K562 (cell line): ENCODE data around the gene FSTL4. TPM values are rescaled to one million over a fixed set of nuclear protein-coding genes. Genes with fewer than 3 reads are reported as not detected.

Experiments used
- ATAC-seq: fragments of 200-7000 bp; cut with Tn5 transposase; 3 replicates; pipeline ENCODE4 v1.9.1; 2020; ENCODE audit warnings: moderate library complexity
- BruUV-seq: library from RNA; stranded (reverse); fragments of 400-500 nt; replicated peaks from 2 replicates; lab custom pipeline; 2021; lab: Mats Ljungman, UMichigan
- CTCF ChIA-PET: fragments of 300-600 bp; formaldehyde crosslinking; extraction: SDS; loops from one replicate; lab custom pipeline; 2021; ENCODE audit warnings: low intra/inter-chr PET ratio; lab: Yijun Ruan, JAX
- POLR2A ChIA-PET: fragments of 300-600, 350-650 bp; sonication (Branson Sonifier 250); formaldehyde crosslinking; extraction: SDS; loops from one replicate; lab custom pipeline; 2021; ENCODE audit warnings: antibody characterized with exemption, inconsistent platforms; lab: Yijun Ruan, JAX
- DNase-seq, 4 experiments: peaks; one replicate each; pipeline versions ENCODE4 v3.0.0 to v3.0.0-alpha.2; 2011 to 2018; ENCODE audit warnings: low spot score in 3 of 4, mixed read lengths in 3 of 4; ENCODE audit errors: extremely low read depth in 1 of 4
- FAIRE-seq: peaks from 2 replicates; lab custom pipeline; 2011; peaks lifted over from hg19 to GRCh38; lab: Jason Lieb, UNC
- H2AFZ ChIP-seq: 2 replicates; pipeline ENCODE4 v1.6.0; 2011; ENCODE audit warnings: low read depth, low read length, control low read depth, inconsistent platforms
- H3K27ac ChIP-seq: fragments of 200-600 bp; 3 replicates; pipeline ENCODE4 v1.8.0; 2011; ENCODE audit warnings: low read depth, mild to moderate bottlenecking, control low read depth, inconsistent platforms, low read length, moderate library complexity, mixed read lengths; ENCODE audit errors: extremely low read depth
- H3K27me3 ChIP-seq, 2 experiments: fragments of 300-600 bp in 1 of 2; 2 replicates in 1 of 2; 3 replicates in 1 of 2; pipeline versions ENCODE4 v1.6.0 to v1.8.0; 2011; ENCODE audit warnings: inconsistent platforms in 2 of 2, low read length in 2 of 2, mild to moderate bottlenecking in 1 of 2, mixed read lengths in 1 of 2, moderate library complexity in 1 of 2; ENCODE audit not compliant: control insufficient read depth in 2 of 2, insufficient read depth in 2 of 2
- H3K36me3 ChIP-seq: fragments of 300-600 bp; 3 replicates; pipeline ENCODE4 v1.8.0; 2011; ENCODE audit warnings: mild to moderate bottlenecking, low read length, inconsistent platforms; ENCODE audit not compliant: control insufficient read depth, insufficient read depth
- H3K4me1 ChIP-seq, 2 experiments: fragments of 200-600 bp in 1 of 2; replicated peaks in 1 of 2; 2 replicates in 1 of 2; 3 replicates in 1 of 2; pipeline versions ENCODE4 v1.5.1 to v1.8.0; 2011; ENCODE audit warnings: inconsistent platforms in 2 of 2, low read length in 2 of 2, mild to moderate bottlenecking in 1 of 2, mixed read lengths in 1 of 2, moderate library complexity in 1 of 2; ENCODE audit not compliant: control insufficient read depth in 2 of 2, insufficient read depth in 2 of 2
- H3K4me2 ChIP-seq: 2 replicates; pipeline ENCODE4 v1.6.1; 2011; ENCODE audit warnings: low read length, control low read depth, inconsistent platforms, mixed read lengths; ENCODE audit not compliant: insufficient read depth
- H3K4me3 ChIP-seq: fragments of 200-600 bp; sonication (generic), shearing (Covaris generic); 2 replicates; pipeline ENCODE4 v1.5.1; 2016; ENCODE audit warnings: control low read depth, inconsistent platforms
- H3K79me2 ChIP-seq: fragments of 200-600 bp; 3 replicates; pipeline ENCODE4 v1.8.0; 2011; ENCODE audit warnings: low read length, inconsistent platforms; ENCODE audit not compliant: control insufficient read depth, insufficient read depth
- H3K9ac ChIP-seq, 2 experiments: 2 replicates each; pipeline versions ENCODE4 v1.6.0 to v1.6.1; 2011; ENCODE audit warnings: low read depth in 2 of 2, low read length in 2 of 2, control low read depth in 1 of 2, inconsistent platforms in 1 of 2, mild to moderate bottlenecking in 1 of 2, mixed read lengths in 1 of 2; ENCODE audit not compliant: insufficient read depth in 1 of 2
- H3K9me1 ChIP-seq: one replicate; pipeline ENCODE4 v1.6.0; 2011; ENCODE audit warnings: inconsistent platforms, mild to moderate bottlenecking, low read length, moderate library complexity; ENCODE audit not compliant: control insufficient read depth, insufficient read depth
- H3K9me3 ChIP-seq: replicated peaks from 2 replicates; pipeline ENCODE4 v1.5.1; 2011; ENCODE audit warnings: low read depth, low read length, inconsistent platforms; ENCODE audit not compliant: control insufficient read depth, insufficient read depth
- H4K20me1 ChIP-seq: replicated peaks from 2 replicates; pipeline ENCODE4 v1.6.1; 2011; ENCODE audit warnings: low read length, inconsistent platforms, mixed read lengths; ENCODE audit not compliant: control insufficient read depth, insufficient read depth
- BRF1 ChIP-seq: IDR thresholded peaks from 3 replicates; pipeline ENCODE4 v1.6.1; 2011; ENCODE audit warnings: borderline replicate concordance, mild to moderate bottlenecking; ENCODE audit not compliant: insufficient read length; ENCODE audit errors: extremely low read depth
- CEBPB ChIP-seq: fragments of 450-650 bp; IDR thresholded peaks from 2 replicates; pipeline ENCODE4 v1.6.1; 2016; ENCODE audit warnings: missing genetic modification characterization, missing compliant biosample characterization
- CEBPG ChIP-seq, 3 experiments: fragments of 200-800 bp in 1 of 3; sonication (Bioruptor generic) in 1 of 3; sonication (generic) in 1 of 3; formaldehyde crosslinking in 1 of 3; IDR thresholded peaks in 2 of 3; conservative IDR thresholded peaks in 1 of 3; 2 replicates each; pipeline versions ENCODE4 v1.6.1 to v1.8.0; 2016 to 2022; ENCODE audit warnings: missing compliant biosample characterization in 2 of 3, missing genetic modification characterization in 2 of 3, mild to moderate bottlenecking in 1 of 3, missing genetic modification reagents in 1 of 3
- PCBP1 ChIP-seq: fragments of 200-400 bp; formaldehyde crosslinking; IDR thresholded peaks from 2 replicates; pipeline ENCODE4 v1.6.1; 2018; ENCODE audit warnings: mild to moderate bottlenecking, low read depth, low read length; ENCODE audit not compliant: poor library complexity, severe bottlenecking
- ZNF316 ChIP-seq: fragments of 450-650 bp; IDR thresholded peaks from 2 replicates; pipeline ENCODE4 v1.6.1; 2016
- in situ Hi-C: fragments of 300-500 bp; cut with MboI; formaldehyde crosslinking; loops from 4 replicates; pipeline ENCODE4 v1.15.0; 2018; ENCODE audit warnings: inconsistent platforms, mixed read lengths
- intact Hi-C: fragments of 100-400 bp; cut with micrococcal nuclease; formaldehyde crosslinking; loops from 2 replicates; pipeline ENCODE4 v1.14.2; 2022
- polyA plus RNA-seq, 8 experiments: library from polyadenylated mRNA; depleted of rRNA in 4 of 8; stranded (reverse) in 5 of 8; unstranded in 3 of 8; fragments of >200 nt; fragmentation: Nextera tagmentation in 2 of 8; fragmentation: Illumina TruSeq in 1 of 8; extraction: Ambion mirVana in 2 of 8; extraction: Trizol in 1 of 8; gene quantifications; 2 replicates each; pipeline versions ENCODE4 v1.2.1 to v1.2.3, GENCODE V29; 2011 to 2014; ENCODE audit warnings: inconsistent platforms in 1 of 8, missing spikeins in 1 of 8
- total RNA-seq, 7 experiments: library from RNA; depleted of rRNA in 6 of 7; stranded (reverse); fragments of >200 nt in 6 of 7; fragmentation: Illumina TruSeq in 2 of 7; extraction: Trizol in 2 of 7; gene quantifications; 2 replicates each; pipeline versions ENCODE4 v1.2.1 to v1.2.3, GENCODE V29; 2011 to 2021; ENCODE audit warnings: low replicate concordance in 1 of 7
- TF ChIP-seq, protein P1 (sequence below): fragments of 450-650 bp; IDR thresholded peaks from one replicate; pipeline ENCODE4 v1.6.1; 2018; ENCODE audit warnings: mild to moderate bottlenecking, moderate library complexity; ENCODE audit not compliant: partially characterized antibody
- TF ChIP-seq, protein P2 (sequence below): sonication (generic); formaldehyde crosslinking; IDR thresholded peaks from 2 replicates; pipeline ENCODE4 v1.8.1; 2022; ENCODE audit warnings: missing genetic modification reagents

The FSTL4 gene
- total and polyA plus RNA-seq, 9 of the 15 experiments (the other 6 are each of a cell fraction or from before 2014, with no cell fraction given), result 0.08 to 0.18 (median 0.10) TPM; not detected in 5

DNA sequence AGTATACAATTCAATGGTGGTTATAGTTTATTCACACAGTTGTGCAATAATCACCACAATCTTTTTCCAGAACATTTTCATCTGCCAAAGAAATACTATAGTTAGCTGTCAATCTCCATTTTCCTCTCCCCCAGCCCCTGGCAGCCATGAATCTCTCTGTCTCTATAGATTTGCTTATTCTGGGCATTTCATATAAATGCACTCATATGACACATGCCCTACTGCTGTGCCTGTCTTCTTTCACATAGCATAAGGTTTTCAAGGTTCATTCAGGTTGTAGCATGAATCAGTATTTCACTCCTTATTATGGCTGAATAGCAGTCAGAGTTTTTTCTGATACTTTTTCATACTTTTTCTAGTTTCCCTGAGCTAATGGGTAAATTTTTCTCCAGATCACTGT is 432.9 kb downstream of the FSTL4 start:
- TF ChIP-seq CEBPB (tag), result 0 out of 2 replicates have a peak, but pooled peaks have one; percentile 30
- TF ChIP-seq, protein P1, sequence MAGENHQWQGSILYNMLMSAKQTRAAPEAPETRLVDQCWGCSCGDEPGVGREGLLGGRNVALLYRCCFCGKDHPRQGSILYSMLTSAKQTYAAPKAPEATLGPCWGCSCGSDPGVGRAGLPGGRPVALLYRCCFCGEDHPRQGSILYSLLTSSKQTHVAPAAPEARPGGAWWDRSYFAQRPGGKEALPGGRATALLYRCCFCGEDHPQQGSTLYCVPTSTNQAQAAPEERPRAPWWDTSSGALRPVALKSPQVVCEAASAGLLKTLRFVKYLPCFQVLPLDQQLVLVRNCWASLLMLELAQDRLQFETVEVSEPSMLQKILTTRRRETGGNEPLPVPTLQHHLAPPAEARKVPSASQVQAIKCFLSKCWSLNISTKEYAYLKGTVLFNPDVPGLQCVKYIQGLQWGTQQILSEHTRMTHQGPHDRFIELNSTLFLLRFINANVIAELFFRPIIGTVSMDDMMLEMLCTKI, result no peak
- TF ChIP-seq, protein P2, sequence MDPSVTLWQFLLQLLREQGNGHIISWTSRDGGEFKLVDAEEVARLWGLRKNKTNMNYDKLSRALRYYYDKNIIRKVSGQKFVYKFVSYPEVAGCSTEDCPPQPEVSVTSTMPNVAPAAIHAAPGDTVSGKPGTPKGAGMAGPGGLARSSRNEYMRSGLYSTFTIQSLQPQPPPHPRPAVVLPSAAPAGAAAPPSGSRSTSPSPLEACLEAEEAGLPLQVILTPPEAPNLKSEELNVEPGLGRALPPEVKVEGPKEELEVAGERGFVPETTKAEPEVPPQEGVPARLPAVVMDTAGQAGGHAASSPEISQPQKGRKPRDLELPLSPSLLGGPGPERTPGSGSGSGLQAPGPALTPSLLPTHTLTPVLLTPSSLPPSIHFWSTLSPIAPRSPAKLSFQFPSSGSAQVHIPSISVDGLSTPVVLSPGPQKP (CRISPR knock-in tag), result no peak
- TF ChIP-seq CEBPG (CRISPR knock-in tag; IDR thresholded peaks at IDR 0.05), result no peak
- TF ChIP-seq CEBPG (tag; conservative IDR thresholded peaks at IDR 0.05 in 1 of 2, IDR thresholded peaks at IDR 0.05 in 1 of 2), result peak in 1 of 2 experiments; percentile 53; a peak in 2 of 4 replicates
- no peak for TF ChIP-seq PCBP1
- TF ChIP-seq BRF1, result no peak
- TF ChIP-seq ZNF316, result no peak
- Histone ChIP-seq H3K9me3 (no peaks in the 10 kb centered on the region), H3K9ac (no peak overlapping the region), H3K4me1 (no peaks in the 10 kb centered on the region), H3K4me3 (no peak overlapping the region), H3K9me1 (no peaks in the 10 kb centered on the region), H3K36me3 (no peaks in the 10 kb centered on the region), H4K20me1 (no peaks in the 10 kb centered on the region), H2AFZ (no peak overlapping the region), H3K27me3 (peaks cover 2 to 4% of the 10 kb centered on the region in 2 experiments; a peak in 3 of 5 replicates), H3K27ac (no peak overlapping the region), H3K4me2 (no peak overlapping the region), H3K79me2 (no peaks in the 10 kb centered on the region)
- no TSS peak for BruUV-seq
- DNase-seq, result no peak
- FAIRE-seq, result no peak
- CTCF ChIA-PET, result interaction anchor here (0.7 kb wide), 1 partner anchor 60 kb away, joined by 3 read pairs; no protein-coding TSS in a partner anchor
- in situ Hi-C loops (no loop called here), intact Hi-C loops (no loop called here)
- POLR2A ChIA-PET, result interaction anchor here (0.7 kb wide), 1 partner anchor 301 kb away, joined by 3 read pairs; no protein-coding TSS in a partner anchor
- ATAC-seq, result no peak
